ENCODE data around the gene LPP.

DNA sequence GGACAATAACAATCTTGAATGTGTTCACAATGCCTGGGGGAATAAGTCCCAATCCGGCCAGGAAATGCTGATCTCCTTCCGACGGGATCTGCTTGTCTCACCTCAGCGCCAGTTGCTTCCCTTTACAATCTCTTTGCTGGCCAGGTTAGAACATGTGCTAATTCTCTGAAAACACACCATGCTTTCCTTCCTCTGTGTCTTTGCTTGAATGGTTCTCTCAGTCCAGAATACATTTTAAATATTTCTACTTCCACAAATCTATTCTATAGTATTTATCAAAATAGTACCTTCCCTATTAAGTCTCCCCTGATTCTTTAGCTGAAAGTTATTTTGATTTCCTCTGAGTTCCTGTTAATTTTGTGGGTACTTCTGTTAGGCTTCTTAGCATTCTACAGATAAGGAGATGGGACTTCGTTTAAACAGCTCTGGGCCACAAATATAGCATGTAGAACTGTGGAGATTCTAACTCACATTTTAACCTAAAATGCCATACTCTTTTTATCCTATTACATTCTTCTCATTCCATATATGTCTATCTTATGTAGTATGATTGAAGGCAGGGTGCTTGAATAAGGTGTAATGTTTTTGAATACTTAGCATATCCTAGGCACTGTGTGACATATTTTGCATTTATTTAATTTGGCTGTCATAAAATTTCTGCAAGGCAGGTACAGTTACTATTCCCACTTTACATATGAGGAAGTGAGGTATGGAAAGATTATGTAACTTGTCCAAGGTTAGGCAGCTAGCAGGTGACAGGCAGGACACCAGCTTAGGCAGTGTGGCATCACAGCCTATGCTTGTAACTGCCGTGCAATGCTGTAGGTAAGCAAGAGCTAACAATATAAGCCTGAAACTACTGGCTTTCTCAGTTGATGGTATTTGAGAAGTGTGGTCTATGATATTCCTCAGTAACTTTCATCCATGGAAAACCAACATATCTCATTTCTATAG, 299.8 kb downstream of the LPP start:
- TF ChIP-seq CTCF (IDR thresholded peaks at IDR 0.05) (no peak), POLR2A (IDR thresholded peaks at IDR 0.05) (no peak), EP300 (IDR thresholded peaks at IDR 0.05) (no peak)

All from tibial nerve (tissue), 4 donors.